ENCODE measurements around the gene MTM1. TPM values are rescaled to one million over a fixed set of nuclear protein-coding genes. Genes with fewer than 3 reads are reported as not detected.

The MTM1 gene
- total RNA-seq, 4 donors from 2014 or later = 13.9 to 21.1 (median 16.2) TPM

- no peak for TF ChIP-seq CTCF (IDR thresholded peaks at IDR 0.05; ENCODE audit: low read depth)
These were observed 135.7 kb downstream of the MTM1 start for GRCh38 chrX:150704030-150704613.

- no peak for TF ChIP-seq CTCF (IDR thresholded peaks at IDR 0.05; ENCODE audit: low read depth)
These were observed 144.2 kb downstream of the MTM1 start for GRCh38 chrX:150712619-150713018.

GRCh38 chrX:150715184-150715583 lies 146.8 kb downstream of the MTM1 start:
- no peak for TF ChIP-seq CTCF (IDR thresholded peaks at IDR 0.05; ENCODE audit: low read depth)

GRCh38 chrX:150719621-150720020 lies 151.2 kb downstream of the MTM1 start:
- TF ChIP-seq CTCF (IDR thresholded peaks at IDR 0.05; ENCODE audit: low read depth) = no peak

Other genes starting within 250 kb of the MTM1 start
- 10 to 100 TPM in 1 of 4 donors, 1 to 10 TPM in 3; 5.5 to 11.7 (median 8.5) TPM for gene MAMLD1, start 205.3 kb upstream of the MTM1 start, total RNA-seq
- 10 to 100 TPM; 13.4 to 16.8 (median 15.0) TPM for gene MTMR1, start 124.8 kb downstream of the MTM1 start, total RNA-seq

Measured in subcutaneous adipose tissue (tissue), 4 donors.